Stimulated activated CD8-positive, alpha-beta memory T cell treated with anti-CD3 and anti-CD28 coated beads, Interleukin-12 subunit alpha, Interleukin-12 subunit beta, amount 100 ng/mL, for 24 hours (primary cell): ENCODE results near the gene MARK4.

Experiments used
- DNase-seq: peaks from one replicate; pipeline ENCODE4 v3.0.0-alpha.2; 2020; ENCODE audit errors: extremely low read depth

MARK4 gene

GRCh38 chr19:45271098-45271734, 20.1 kb downstream of the MARK4 start:
- DNase-seq: no peak

- no peak for DNase-seq
These were observed 20.7 kb downstream of the MARK4 start for GRCh38 chr19:45271735-45272108.

- no peak for DNase-seq
These were observed 22.4 kb downstream of the MARK4 start for GRCh38 chr19:45273521-45273855.

- DNase-seq: no peak
These were observed 24.4 kb downstream of the MARK4 start for GRCh38 chr19:45275370-45275971.

- DNase-seq: no peak
These were observed 25.2 kb downstream of the MARK4 start for GRCh38 chr19:45276284-45276687.

GRCh38 chr19:45278087-45278486, 27.0 kb downstream of the MARK4 start:
- DNase-seq: no peak

GRCh38 chr19:45279587-45280192, 28.6 kb downstream of the MARK4 start:
- no peak for DNase-seq

- DNase-seq: no peak
These were observed 29.4 kb downstream of the MARK4 start for GRCh38 chr19:45280471-45280961.

GRCh38 chr19:45283443-45284033, 32.5 kb downstream of the MARK4 start:
- no peak for DNase-seq

GRCh38 chr19:45290381-45290931, 39.4 kb downstream of the MARK4 start:
- DNase-seq: no peak

GRCh38 chr19:45291834-45292233, 40.8 kb downstream of the MARK4 start:
- no peak for DNase-seq

GRCh38 chr19:45293682-45294081, 42.6 kb downstream of the MARK4 start:
- no peak for DNase-seq

- no peak for DNase-seq
These were observed 43.4 kb downstream of the MARK4 start for GRCh38 chr19:45294291-45295029.

GRCh38 chr19:45295873-45296272, 44.8 kb downstream of the MARK4 start:
- no peak for DNase-seq

- no peak for DNase-seq
These were observed 45.3 kb downstream of the MARK4 start for GRCh38 chr19:45296355-45296754.

- no peak for DNase-seq
These were observed 46.6 kb downstream of the MARK4 start for GRCh38 chr19:45297674-45298073.

GRCh38 chr19:45298264-45298663, 47.2 kb downstream of the MARK4 start:
- DNase-seq: no peak

GRCh38 chr19:45299719-45300118, 48.6 kb downstream of the MARK4 start:
- DNase-seq: no peak

- no peak for DNase-seq
These were observed 51.3 kb downstream of the MARK4 start for GRCh38 chr19:45302416-45302815.

GRCh38 chr19:45303269-45304060, 52.4 kb downstream of the MARK4 start:
- DNase-seq: no peak
